Breast epithelium (tissue), 4 donors: ENCODE measurements around the gene SPATA21. TPM values are rescaled to one million over a fixed set of nuclear protein-coding genes. Genes with fewer than 3 reads are reported as not detected.
A peak's percentile ranks its signal among the peaks of the same experiment; 100 is the strongest.
"Not testable (repeated sequence)": the region's sequence is repeated elsewhere in the genome, so short reads cannot be mapped to it uniquely, and the experiment has no call there.

Experiments
- DNase-seq, 2 donors: peaks; one replicate each; pipeline ENCODE4 v3.0.0-alpha.2; 2019; ENCODE audit warnings: low spot score in 2 of 2
- H3K27ac ChIP-seq, 2 donors: fragments of 200-600 bp; sonication (generic) in 1 of 2; one replicate each; pipeline ENCODE4 v1.5.1; 2016 to 2019; ENCODE audit warnings: mild to moderate bottlenecking in 1 of 2
- H3K27me3 ChIP-seq, 2 donors: fragments of 200-600 bp; sonication (generic) in 1 of 2; one replicate each; pipeline versions ENCODE4 v1.5.1 to v1.6.0; 2017 to 2019; ENCODE audit warnings: control low read depth in 1 of 2, mild to moderate bottlenecking in 1 of 2
- H3K36me3 ChIP-seq: fragments of 200-600 bp; one replicate; pipeline ENCODE4 v1.5.1; 2019
- H3K4me1 ChIP-seq, 2 donors: fragments of 200-600 bp; sonication (generic); one replicate each; pipeline ENCODE4 v1.5.1; 2016 to 2019; ENCODE audit warnings: control low read depth in 1 of 2
- H3K4me3 ChIP-seq, 3 donors: fragments of 200-600 bp; sonication (generic); 1 replicate in 2 of 3; 2 replicates in 1 of 3; pipeline ENCODE4 v1.5.1; 2016 to 2019; ENCODE audit warnings: mild to moderate bottlenecking in 3 of 3, moderate library complexity in 2 of 3
- H3K9me3 ChIP-seq, 2 donors: fragments of 200-600 bp; sonication (generic) in 1 of 2; one replicate each; pipeline ENCODE4 v1.5.1; 2016 to 2019; ENCODE audit warnings: control low read depth in 1 of 2
- CTCF ChIP-seq, 3 donors: fragments of 450-650 bp; IDR thresholded peaks; one replicate each; pipeline ENCODE4 v1.5.1; 2016 to 2017; ENCODE audit warnings: antibody characterized with exemption in 3 of 3, mild to moderate bottlenecking in 3 of 3, moderate library complexity in 3 of 3
- POLR2A ChIP-seq: fragments of 450-650 bp; IDR thresholded peaks from one replicate; pipeline ENCODE4 v1.6.1; 2016; ENCODE audit warnings: antibody characterized with exemption, mild to moderate bottlenecking, moderate library complexity
- POLR2AphosphoS5 ChIP-seq, 3 donors: sonication (generic); formaldehyde crosslinking; IDR thresholded peaks; one replicate each; pipeline ENCODE4 v1.6.1; 2017; ENCODE audit warnings: antibody characterized with exemption in 3 of 3
- intact Hi-C: fragments of 100-400 bp; cut with DNase I; formaldehyde crosslinking; loops from one replicate; pipeline ENCODE4 v1.15.1; 2023; ENCODE audit warnings: low total_unique reads
- total RNA-seq, 3 donors: library from RNA; depleted of rRNA; stranded (reverse); fragments of >200 nt; gene quantifications; one replicate each; pipeline ENCODE4 v1.1.0, GENCODE V29; 2016

SPATA21 gene
- total RNA-seq, 3 donors from 2014 or later, result not detected

GRCh38 chr1:16367968-16368890 is 69.0 kb downstream of the SPATA21 start:
- H3K9me3 ChIP-seq, result no peaks in the 10 kb centered on the region
- DNase-seq, result no peak
- H3K27ac ChIP-seq, result peak overlapping the region; percentile 97 to 99
- H3K27me3 ChIP-seq, result no peaks in the 10 kb centered on the region
- TF ChIP-seq CTCF (IDR thresholded peaks at IDR 0.05), result no peak
- no peak for TF ChIP-seq POLR2AphosphoS5 (IDR thresholded peaks at IDR 0.05)
- no peak for TF ChIP-seq POLR2A
- intact Hi-C loops, result no loop called here
- peak overlapping the region; percentile 79 to 89 (median 79) for H3K4me3 ChIP-seq
- H3K4me1 ChIP-seq, result no peaks in the 10 kb centered on the region
- H3K36me3 ChIP-seq, result no peaks in the 10 kb centered on the region

DNA sequence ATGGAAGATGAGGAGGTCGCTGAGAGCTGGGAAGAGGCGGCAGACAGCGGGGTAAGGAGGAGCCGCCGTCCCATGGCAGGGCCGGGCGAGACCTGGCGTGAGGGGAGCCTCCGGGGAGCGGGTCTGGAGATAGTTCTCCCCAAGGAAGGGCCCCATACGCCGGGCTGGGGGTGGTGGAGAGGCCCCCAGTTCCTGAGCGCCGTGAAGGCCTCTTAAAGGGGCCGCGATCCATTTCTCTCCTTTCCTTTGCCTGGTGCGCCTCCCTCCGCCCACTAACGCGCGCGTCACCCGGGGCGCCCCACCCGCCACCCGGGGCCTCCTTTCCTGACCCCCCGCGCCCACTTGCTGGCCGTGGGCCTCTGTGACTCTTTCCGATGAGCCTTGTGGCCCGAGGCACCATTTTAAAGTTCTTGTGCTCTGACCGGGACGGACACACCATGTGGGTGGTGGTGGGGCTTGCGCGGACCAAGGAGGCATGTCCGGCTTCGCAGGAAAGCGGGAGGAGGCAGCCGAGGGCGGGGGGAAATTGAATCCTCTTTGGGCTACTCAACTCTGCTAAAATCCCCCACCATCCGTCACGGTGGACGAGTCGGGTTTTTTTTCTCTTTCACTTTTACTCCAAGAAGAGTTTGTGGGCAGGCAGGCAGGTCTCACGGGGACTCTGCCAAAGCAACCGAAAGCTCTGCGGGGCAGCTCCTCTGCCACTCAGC is 69.8 kb downstream of the SPATA21 start:
- Histone ChIP-seq H3K9me3 (no peaks in the 10 kb centered on the region), H3K36me3 (no peaks in the 10 kb centered on the region), H3K27ac (peak overlapping the region; percentile 97 to 99), H3K27me3 (no peaks in the 10 kb centered on the region), H3K4me1 (no peaks in the 10 kb centered on the region), H3K4me3 (peak overlapping the region; percentile 79 to 89 (median 79))
- peak; percentile 66 to 79 for DNase-seq
- peak; percentile 92 for TF ChIP-seq POLR2A
- TF ChIP-seq CTCF (IDR thresholded peaks at IDR 0.05), result no peak
- peak; percentile 64 to 99 (median 95) for TF ChIP-seq POLR2AphosphoS5 (IDR thresholded peaks at IDR 0.05)
- intact Hi-C loops, result no loop called here

DNA sequence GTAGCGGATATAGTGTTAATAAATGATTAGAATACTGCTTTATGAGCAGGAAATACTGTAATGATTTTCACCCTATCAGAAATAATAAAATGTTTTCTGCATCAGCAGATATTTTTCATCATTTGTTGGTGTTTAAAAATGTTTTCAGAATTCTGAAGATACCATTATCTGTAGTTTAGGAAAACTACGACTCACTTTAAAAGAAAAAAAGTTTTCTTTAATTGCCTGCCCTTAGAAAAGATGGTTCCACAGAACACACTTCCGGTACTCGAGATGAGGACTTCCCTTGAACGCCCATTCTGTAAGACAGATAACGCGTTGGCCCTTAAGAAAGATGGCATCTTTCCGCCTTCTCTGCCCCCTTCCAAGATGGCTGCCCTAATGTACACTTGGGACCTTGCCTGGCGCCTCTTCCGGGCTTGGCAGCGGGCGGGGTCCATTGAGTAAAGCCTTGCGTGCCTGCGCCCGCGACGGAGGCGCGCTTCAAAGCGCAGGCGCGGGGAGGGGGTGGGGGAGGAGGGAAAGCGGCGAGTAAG is 70.4 kb downstream of the SPATA21 start, which contains the start of gene SZRD1:
TSS of gene SZRD1 (plus strand) at position 521 of the 536 bp plus-strand sequence. CDS start 16 bp downstream, outside the sequence.
- intact Hi-C loops, result no loop called here
- DNase-seq, result peak; percentile 96 to 99
- H3K4me1 ChIP-seq, result no peaks in the 10 kb centered on the region
- H3K4me3 ChIP-seq, result peak within 1 kb of the TSS; percentile 79 to 89 (median 79)
- H3K27ac ChIP-seq, result peak within 1 kb of the TSS; percentile 97 to 99
- no peaks in the 10 kb centered on the region for H3K36me3 ChIP-seq
- no peaks in the 10 kb centered on the region for H3K27me3 ChIP-seq
- no peaks in the 10 kb centered on the region for H3K9me3 ChIP-seq
- no peak for TF ChIP-seq CTCF (IDR thresholded peaks at IDR 0.05)
- peak in 1 of 3 donors; percentile 95 for TF ChIP-seq POLR2AphosphoS5 (IDR thresholded peaks at IDR 0.05)

GRCh38 chr1:16365146-16365498 is 72.1 kb downstream of the SPATA21 start:
- H3K4me1 ChIP-seq, H3K27ac ChIP-seq, H3K9me3 ChIP-seq, H3K4me3 ChIP-seq, DNase-seq, H3K36me3 ChIP-seq, H3K27me3 ChIP-seq, intact Hi-C loops: not testable (repeated sequence)

DNA sequence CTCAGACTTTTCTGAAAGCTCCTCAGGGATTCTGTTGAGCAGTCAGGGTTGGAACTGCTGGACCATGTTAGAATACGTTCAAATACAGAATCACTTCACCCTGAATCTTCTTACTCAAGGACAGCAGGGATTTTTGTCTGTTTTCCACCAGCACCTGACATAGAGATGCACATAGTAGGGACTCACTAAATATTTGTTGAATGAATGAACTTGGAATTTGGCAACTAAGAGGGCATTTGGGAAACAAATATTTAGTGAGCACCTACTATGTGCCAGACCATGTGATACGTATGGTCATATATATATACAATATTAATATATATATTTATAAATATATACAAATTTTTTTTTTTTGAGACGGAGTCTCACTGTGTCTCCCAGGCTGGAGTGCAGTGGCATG is 80.4 kb downstream of the SPATA21 start:
- Histone ChIP-seq H3K36me3 (no peaks in the 10 kb centered on the region), H3K27me3 (no peaks in the 10 kb centered on the region), H3K9me3 (no peaks in the 10 kb centered on the region), H3K27ac (no peak overlapping the region), H3K4me1 (peaks cover 0 to 3% of the 10 kb centered on the region in 2 donors), H3K4me3 (no peak overlapping the region)
- DNase-seq, result no peak
- intact Hi-C loops, result no loop called here
- TF ChIP-seq POLR2AphosphoS5 (IDR thresholded peaks at IDR 0.05) (no peak), POLR2A (no peak), CTCF (IDR thresholded peaks at IDR 0.05) (no peak)
